HG02970 (cell line): Measurements from ENCODE around the gene ADSS1.

Source experiments
- ATAC-seq: cut with Tn5 transposase; IDR thresholded peaks from one replicate; pipeline ENCODE4 v1.9.1; 2021; ENCODE audit warnings: mild to moderate bottlenecking, moderate library complexity, moderate number of reproducible peaks; ENCODE audit not compliant: unreplicated experiment, low FRiP score

ADSS1 gene

GRCh38 chr14:104686624-104687517 is 37.2 kb upstream of the ADSS1 start:
- no peak for ATAC-seq

GRCh38 chr14:104687601-104688504 is 36.2 kb upstream of the ADSS1 start:
- no peak for ATAC-seq

DNA sequence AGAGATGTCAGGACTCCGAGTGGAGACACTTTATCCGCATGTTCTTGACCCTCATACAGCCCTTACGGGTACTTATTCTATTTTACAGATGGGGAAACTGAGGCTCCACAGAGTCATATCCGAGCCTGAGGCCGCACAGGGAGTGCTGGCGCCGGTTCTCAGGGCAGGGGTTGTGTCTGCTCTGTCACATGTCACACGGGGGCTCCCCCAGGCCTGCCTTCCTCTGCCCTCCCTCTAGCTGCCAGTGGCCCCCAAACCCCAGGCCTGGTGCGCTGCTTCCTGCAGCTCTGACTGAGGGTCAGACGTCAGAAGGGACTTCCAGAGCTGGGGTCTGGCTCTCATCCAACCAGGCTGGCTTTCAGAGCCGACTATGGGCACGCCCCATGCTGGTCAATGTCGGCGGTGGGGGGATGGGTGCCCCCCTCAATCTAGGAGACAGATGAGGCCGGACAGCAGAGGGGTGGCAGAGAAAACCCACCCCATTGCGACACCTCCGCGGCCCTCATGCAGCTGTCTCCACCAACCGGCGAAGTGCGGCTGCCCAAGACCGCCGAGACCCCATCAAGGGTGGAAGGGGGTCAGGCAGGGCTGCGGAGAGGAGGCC is 35.4 kb upstream of the ADSS1 start:
- no peak for ATAC-seq

- no peak for ATAC-seq
Measured at GRCh38 chr14:104689109-104689880, 34.7 kb upstream of the ADSS1 start, which contains the start of gene INF2. Gene INF2 (plus strand): TSS chr14:104689618. CDS start chr14:104701366, 11,748 bp downstream.

- ATAC-seq = no peak
Measured at GRCh38 chr14:104689881-104690711, 33.9 kb upstream of the ADSS1 start.

DNA sequence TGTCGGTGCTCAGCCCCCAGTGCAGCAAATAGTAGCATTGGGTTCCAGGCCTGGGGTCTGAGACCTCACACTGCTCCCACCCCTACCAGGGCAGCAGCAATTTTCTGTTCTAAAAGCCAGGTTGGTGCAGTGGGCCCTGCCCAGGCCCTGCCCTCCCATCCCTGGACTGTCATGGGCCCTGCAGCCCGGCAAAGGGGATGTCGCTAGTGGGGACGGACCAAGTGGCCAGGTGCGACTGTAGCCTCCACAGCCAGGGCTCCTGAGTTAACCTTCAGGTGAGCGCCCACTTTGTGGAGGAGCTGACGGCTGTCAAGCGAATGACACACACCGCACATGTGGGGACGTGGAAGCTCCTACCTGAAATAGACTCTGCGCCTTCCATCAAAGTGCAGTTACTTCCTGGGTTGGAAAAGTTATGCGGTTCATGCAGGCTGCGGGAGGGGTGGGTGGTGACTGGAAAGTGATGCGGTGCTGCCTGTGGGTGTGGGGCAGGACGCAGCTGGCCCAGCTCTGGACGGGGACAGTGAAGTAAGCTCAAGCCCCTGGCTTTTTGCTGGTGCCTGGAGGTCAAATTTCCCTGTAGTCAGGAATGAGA is 33.1 kb upstream of the ADSS1 start:
- ATAC-seq = no peak

GRCh38 chr14:104691546-104692260 is 32.3 kb upstream of the ADSS1 start:
- ATAC-seq = no peak

DNA sequence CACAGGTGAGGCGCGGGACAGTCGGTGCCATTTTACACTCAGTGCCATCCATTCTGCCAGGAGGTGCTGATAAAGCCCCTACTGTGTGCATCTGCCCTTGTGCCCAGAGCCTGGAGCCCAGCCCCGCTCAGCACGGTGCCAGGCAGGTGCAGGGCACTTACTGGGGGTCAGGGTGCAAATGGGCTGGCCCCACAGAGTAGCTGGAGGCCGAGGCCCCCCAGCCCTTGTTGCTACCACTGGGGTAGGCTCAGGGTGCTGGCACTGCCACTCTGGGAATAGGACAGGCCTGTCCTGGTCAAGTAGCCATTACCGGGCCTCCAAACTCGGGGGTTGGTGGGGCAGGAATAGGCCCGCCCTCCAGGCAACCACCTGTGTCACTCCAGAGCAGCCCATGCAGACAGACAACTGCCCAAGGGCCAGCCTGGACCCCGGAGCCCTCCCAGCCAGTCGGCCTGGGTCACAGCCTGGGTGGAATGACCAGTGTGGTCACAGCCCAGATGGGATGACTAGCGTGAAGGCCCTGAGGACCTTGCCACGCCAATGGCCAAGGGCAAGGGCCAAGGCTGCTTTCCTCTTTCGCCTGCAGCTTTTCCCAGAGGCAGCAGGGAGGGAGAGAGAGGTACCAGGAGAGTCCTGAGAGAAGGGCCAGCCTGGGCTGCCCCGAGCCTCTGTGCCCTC is 31.6 kb upstream of the ADSS1 start:
- ATAC-seq = no peak

- no peak for ATAC-seq
Measured at GRCh38 chr14:104692939-104693315, 31.1 kb upstream of the ADSS1 start.

GRCh38 chr14:104693482-104694431 is 30.3 kb upstream of the ADSS1 start:
- ATAC-seq = no peak

GRCh38 chr14:104694475-104694950 is 29.5 kb upstream of the ADSS1 start:
- ATAC-seq = no peak

GRCh38 chr14:104694991-104695659 is 28.9 kb upstream of the ADSS1 start:
- no peak for ATAC-seq

GRCh38 chr14:104695660-104696000 is 28.4 kb upstream of the ADSS1 start:
- ATAC-seq = no peak

- no peak for ATAC-seq
Measured at GRCh38 chr14:104696671-104697316, 27.2 kb upstream of the ADSS1 start.

- no peak for ATAC-seq
Measured at GRCh38 chr14:104697317-104697703, 26.7 kb upstream of the ADSS1 start.
